ENCODE results near the gene NWD2. TPM values are rescaled to one million over a fixed set of nuclear protein-coding genes. Genes with fewer than 3 reads are reported as not detected.

Gene NWD2
- total and polyA plus RNA-seq, 10 donors, result 0.05 TPM; not detected in 9

DNA sequence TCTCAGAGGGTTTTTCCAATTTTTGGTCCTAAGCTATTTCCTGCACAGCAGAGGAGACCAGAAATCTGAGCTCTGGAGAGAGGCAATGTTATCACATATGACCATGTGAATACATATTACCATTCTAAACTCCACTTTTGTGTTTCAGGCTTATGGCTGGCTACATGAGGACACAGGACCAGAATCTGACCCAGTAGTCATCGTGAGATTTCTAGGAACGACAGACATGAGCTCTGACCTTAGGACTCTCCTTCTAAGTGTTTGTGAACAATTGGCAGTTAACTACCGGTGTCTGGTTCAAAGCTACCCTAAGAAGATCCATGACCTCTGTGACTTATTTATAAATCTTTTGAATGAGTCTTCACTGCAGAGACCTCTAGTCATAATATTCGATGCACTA, 198.6 kb downstream of the NWD2 start:
- TF ChIP-seq POLR2AphosphoS5 (IDR thresholded peaks at IDR 0.05), result no peak
- no peak for TF ChIP-seq POLR2A (IDR thresholded peaks at IDR 0.05)
- TF ChIP-seq, protein P1, sequence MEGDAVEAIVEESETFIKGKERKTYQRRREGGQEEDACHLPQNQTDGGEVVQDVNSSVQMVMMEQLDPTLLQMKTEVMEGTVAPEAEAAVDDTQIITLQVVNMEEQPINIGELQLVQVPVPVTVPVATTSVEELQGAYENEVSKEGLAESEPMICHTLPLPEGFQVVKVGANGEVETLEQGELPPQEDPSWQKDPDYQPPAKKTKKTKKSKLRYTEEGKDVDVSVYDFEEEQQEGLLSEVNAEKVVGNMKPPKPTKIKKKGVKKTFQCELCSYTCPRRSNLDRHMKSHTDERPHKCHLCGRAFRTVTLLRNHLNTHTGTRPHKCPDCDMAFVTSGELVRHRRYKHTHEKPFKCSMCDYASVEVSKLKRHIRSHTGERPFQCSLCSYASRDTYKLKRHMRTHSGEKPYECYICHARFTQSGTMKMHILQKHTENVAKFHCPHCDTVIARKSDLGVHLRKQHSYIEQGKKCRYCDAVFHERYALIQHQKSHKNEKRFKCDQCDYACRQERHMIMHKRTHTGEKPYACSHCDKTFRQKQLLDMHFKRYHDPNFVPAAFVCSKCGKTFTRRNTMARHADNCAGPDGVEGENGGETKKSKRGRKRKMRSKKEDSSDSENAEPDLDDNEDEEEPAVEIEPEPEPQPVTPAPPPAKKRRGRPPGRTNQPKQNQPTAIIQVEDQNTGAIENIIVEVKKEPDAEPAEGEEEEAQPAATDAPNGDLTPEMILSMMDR (IDR thresholded peaks at IDR 0.05 in 8 of 11, conservative IDR thresholded peaks at IDR 0.05 in 3 of 11), result no peak
- H3K4me1 ChIP-seq, result no peaks in the 10 kb centered on the region
- no peaks in the 10 kb centered on the region for H3K9me3 ChIP-seq
- intact Hi-C loops (cut with DNase I; ENCODE audit: low total_unique reads), result no loop called here
- no peak overlapping the region for H3K4me3 ChIP-seq
- H3K27me3 ChIP-seq (replicated peaks in 1 of 7), result peaks cover 0 to 7% (median 0%) of the 10 kb centered on the region in 7 donors
- no peaks in the 10 kb centered on the region for H3K36me3 ChIP-seq
- DNase-seq, result no peak
- 75 to 90% (median 78%) methylated on average over 4 of the region's 4 CpGs for WGBS, 5 donors
- no peak overlapping the region for H3K27ac ChIP-seq

DNA sequence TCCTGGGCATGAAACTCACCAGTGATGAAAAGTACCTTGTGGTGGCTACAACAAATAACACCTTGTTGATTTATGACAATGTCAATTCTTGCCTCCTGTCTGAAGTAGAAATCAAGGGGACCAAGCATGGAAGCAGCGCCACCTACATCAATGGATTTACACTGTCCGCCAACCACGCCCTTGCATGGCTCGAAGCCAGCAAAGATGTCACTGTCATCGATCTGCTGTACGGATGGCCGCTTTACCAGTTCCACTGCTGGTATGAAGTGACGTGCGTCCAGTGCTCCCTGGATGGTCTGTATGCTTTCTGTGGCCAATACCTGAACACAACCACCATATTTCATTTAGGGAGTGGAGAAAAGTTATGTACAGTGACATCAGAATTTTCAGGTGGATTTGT, 200.5 kb downstream of the NWD2 start:
- 86 to 96% (median 94%) methylated on average over 9 of the region's 9 CpGs for WGBS, 5 donors
- no peak for TF ChIP-seq POLR2AphosphoS5 (IDR thresholded peaks at IDR 0.05)
- TF ChIP-seq, protein P1 (IDR thresholded peaks at IDR 0.05 in 8 of 11, conservative IDR thresholded peaks at IDR 0.05 in 3 of 11), result no peak
- no peak for TF ChIP-seq POLR2A (IDR thresholded peaks at IDR 0.05)
- intact Hi-C loops (cut with DNase I; ENCODE audit: low total_unique reads), result no loop called here
- Histone ChIP-seq H3K27ac (no peak overlapping the region), H3K9me3 (no peaks in the 10 kb centered on the region), H3K36me3 (no peaks in the 10 kb centered on the region), H3K27me3 (replicated peaks in 1 of 7) (peaks cover 0 to 7% (median 0%) of the 10 kb centered on the region in 7 donors), H3K4me3 (no peak overlapping the region), H3K4me1 (no peaks in the 10 kb centered on the region)
- no peak for DNase-seq

DNA sequence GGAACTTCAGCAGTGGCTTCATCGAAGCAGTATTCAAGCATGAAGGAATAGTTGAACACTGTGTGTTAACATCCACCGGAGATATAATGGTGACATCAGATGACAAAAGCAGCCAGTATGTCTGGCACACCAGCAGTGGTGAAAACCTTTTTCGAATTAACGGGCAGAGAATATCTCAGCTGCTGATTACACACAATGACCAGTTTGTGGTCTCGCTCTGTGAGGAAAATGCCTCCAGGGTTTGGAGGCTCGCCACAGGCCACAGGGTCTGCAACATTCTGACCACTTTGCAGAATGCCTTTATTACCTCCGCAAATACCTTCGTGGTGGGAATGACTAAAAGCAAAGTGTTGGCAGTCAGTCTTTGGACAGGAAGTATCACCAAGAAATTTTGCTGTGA, 201.5 kb downstream of the NWD2 start:
- H3K27me3 ChIP-seq (replicated peaks in 1 of 7), result peaks cover 0 to 14% (median 4%) of the 10 kb centered on the region in 7 donors
- no peaks in the 10 kb centered on the region for H3K4me1 ChIP-seq
- no peak overlapping the region for H3K27ac ChIP-seq
- H3K4me3 ChIP-seq, result no peak overlapping the region
- no peak for TF ChIP-seq POLR2A (IDR thresholded peaks at IDR 0.05)
- TF ChIP-seq, protein P1 (IDR thresholded peaks at IDR 0.05 in 8 of 11, conservative IDR thresholded peaks at IDR 0.05 in 3 of 11), result no peak
- TF ChIP-seq POLR2AphosphoS5 (IDR thresholded peaks at IDR 0.05), result no peak
- no peaks in the 10 kb centered on the region for H3K36me3 ChIP-seq
- DNase-seq, result no peak
- WGBS, 5 donors, result 88 to 94% (median 92%) methylated on average over 8 of the region's 8 CpGs
- intact Hi-C loops (cut with DNase I; ENCODE audit: low total_unique reads), result no loop called here
- no peaks in the 10 kb centered on the region for H3K9me3 ChIP-seq

DNA sequence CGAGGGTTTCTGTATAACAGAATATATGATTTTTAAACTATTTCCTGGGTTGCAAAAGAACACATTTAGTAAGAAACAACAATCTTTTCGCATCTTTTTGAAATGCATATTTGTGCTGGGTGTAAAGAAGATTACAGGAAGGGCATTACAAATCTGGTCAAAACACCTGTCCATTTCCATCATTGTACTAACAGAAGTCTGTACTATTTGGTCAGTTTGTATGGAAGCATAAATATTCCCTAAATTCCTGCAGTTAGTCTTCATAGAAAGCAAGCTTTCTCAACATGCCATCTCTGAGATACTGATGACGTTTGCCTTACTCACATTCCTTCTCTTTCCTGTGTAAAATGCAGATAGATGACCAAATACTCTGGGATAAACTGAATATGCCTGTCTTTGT, 203.3 kb downstream of the NWD2 start:
- Histone ChIP-seq H3K4me1 (peaks cover 0 to 3% (median under 1%) of the 10 kb centered on the region in 6 donors), H3K27ac (no peak overlapping the region), H3K4me3 (no peak overlapping the region), H3K27me3 (replicated peaks in 1 of 7) (peaks cover 0 to 31% (median 9%) of the 10 kb centered on the region in 7 donors), H3K36me3 (no peaks in the 10 kb centered on the region), H3K9me3 (no peaks in the 10 kb centered on the region)
- intact Hi-C loops (cut with DNase I; ENCODE audit: low total_unique reads), result no loop called here
- TF ChIP-seq POLR2A (IDR thresholded peaks at IDR 0.05) (no peak), POLR2AphosphoS5 (IDR thresholded peaks at IDR 0.05) (no peak)
- TF ChIP-seq, protein P1 (IDR thresholded peaks at IDR 0.05 in 8 of 11, conservative IDR thresholded peaks at IDR 0.05 in 3 of 11), result no peak
- WGBS, 5 donors, result 59 to 83% (median 70%) methylated on average over 3 of the region's 3 CpGs
- no peak for DNase-seq

Measured in spleen (tissue), 11 donors.